DMS53 (cell line): ENCODE results near the gene TMF1.

Experiments used
- DNase-seq: peaks from one replicate; lab custom pipeline; 2025; lab: John Stamatoyannopoulos, UW

TMF1 gene, protein sequence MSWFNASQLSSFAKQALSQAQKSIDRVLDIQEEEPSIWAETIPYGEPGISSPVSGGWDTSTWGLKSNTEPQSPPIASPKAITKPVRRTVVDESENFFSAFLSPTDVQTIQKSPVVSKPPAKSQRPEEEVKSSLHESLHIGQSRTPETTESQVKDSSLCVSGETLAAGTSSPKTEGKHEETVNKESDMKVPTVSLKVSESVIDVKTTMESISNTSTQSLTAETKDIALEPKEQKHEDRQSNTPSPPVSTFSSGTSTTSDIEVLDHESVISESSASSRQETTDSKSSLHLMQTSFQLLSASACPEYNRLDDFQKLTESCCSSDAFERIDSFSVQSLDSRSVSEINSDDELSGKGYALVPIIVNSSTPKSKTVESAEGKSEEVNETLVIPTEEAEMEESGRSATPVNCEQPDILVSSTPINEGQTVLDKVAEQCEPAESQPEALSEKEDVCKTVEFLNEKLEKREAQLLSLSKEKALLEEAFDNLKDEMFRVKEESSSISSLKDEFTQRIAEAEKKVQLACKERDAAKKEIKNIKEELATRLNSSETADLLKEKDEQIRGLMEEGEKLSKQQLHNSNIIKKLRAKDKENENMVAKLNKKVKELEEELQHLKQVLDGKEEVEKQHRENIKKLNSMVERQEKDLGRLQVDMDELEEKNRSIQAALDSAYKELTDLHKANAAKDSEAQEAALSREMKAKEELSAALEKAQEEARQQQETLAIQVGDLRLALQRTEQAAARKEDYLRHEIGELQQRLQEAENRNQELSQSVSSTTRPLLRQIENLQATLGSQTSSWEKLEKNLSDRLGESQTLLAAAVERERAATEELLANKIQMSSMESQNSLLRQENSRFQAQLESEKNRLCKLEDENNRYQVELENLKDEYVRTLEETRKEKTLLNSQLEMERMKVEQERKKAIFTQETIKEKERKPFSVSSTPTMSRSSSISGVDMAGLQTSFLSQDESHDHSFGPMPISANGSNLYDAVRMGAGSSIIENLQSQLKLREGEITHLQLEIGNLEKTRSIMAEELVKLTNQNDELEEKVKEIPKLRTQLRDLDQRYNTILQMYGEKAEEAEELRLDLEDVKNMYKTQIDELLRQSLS

DNA sequence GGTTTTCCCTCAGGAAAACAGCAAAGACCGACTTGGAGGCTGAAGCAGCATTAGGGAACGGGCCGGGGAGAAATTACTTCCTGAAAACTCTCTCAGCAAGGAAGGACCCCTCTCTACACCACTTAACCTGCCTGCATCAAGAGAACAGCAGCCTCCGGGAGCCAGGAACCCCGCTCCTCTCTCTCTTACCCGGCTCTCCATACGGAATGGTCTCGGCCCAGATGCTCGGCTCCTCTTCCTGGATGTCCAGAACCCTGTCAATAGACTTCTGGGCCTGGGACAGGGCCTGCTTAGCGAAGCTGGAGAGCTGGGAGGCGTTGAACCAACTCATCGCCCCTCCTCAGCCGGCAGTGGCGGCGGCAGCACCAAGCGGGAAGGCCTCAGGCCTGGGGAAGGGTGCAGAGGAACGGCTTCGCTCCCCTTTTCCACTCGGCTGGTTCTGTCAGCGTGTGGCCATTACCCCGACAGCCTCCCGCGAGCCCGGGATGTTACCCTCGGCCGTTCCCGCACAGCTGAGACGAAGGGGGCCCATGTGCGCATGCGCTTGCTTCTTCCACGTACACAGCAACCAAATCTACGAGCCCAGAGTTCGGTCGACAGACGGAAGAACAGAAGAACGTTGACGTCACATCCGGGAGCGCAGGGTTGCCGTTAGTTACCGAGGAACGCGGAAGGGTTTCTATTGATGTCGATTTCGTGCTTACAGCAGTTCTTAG, at the start of gene TMF1:
Gene TMF1 (minus strand): TSS at position 578 of the 716 bp plus-strand sequence. CDS start 247 bp downstream, at position 331.
- no peak for DNase-seq

DNA sequence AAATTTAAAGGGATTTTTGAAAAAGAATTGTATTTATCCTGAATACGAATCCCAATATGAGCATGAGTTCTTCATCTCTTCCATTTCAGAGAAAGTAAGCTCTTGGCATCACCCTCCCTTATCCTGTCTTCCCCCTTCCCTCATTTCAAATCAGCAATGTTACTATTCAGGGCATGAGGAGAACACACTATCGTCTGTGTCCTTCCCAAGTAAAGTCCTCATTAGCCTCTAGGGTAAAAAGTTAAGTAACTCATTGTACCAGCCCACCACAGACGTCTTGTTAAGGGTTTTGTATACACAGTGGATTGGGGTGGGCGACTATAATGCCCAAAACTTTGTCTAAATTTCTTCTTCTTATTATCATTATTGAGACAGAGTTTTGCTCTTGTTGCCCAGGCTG, 47.4 kb upstream of the TMF1 start:
- DNase-seq, result no peak

DNA sequence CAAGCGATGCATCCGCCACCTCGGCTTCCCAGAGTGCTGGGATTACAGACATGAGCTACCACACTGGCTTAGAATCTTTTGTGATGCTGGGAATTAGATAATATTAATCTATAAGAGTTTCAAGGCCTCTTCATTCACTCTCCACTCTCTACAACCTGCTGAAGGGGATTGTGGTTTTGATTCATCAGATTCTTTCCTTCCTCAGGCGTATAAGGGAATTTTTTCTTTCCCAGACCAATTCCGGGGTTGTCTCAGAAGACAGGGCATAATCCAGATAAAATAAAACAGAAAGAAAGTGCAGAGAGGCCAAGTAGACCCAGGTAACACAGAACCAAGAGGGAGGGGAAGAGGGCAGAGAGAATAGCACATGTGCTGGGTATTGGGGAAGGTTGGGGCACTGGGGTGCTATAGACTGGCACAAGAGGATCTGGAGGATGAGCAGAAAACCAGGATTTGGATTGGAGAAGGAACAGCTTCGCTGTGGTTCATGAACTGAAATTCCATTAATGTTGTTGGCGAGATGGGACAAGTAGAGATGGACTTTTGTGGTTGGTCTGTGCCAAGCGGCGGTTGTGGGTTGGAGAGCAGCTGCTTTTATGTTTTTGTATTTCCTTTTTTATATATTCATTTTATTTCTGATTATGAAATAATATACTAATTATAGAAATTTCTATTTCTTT, 45.4 kb upstream of the TMF1 start:
- DNase-seq, result no peak

DNA sequence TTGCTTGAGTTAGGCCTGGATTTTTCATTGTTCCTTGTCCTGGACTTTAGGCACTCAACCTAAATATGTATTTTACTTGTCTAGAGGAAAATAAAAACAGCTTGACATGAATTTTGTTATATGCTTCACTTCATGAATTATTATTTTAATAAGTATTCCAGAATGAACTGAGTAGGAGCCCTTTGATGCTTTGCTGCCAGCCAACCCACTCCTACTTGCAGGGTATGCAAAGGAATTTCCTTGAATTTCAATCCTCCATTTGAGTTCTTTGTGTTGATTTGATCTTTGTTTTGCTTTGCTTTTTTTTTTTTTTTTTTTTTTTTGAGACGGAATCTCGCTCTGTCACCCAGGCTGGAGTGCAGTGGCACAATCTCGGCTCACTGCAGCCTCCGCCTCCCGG, 44.2 kb upstream of the TMF1 start:
- no peak for DNase-seq

DNA sequence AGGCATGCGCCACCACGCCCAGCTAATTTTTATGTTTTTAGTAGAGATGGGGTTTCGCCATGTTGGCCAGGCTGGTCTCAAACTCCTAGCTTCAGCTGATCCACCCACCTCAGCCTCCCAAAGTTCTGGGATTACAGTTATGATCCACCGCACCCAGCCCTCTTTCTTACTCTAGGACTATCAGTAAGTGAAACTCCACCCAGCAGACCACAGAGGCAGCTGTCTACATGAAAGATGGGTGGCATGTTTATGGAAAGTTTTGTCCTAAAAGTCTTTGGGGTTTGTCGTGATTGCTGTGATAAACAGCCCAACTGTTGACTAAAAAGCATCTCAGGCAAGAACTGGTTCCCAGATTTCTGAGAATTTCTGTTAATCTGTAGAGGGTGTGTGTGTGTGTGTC, 43.5 kb upstream of the TMF1 start:
- no peak for DNase-seq

DNA sequence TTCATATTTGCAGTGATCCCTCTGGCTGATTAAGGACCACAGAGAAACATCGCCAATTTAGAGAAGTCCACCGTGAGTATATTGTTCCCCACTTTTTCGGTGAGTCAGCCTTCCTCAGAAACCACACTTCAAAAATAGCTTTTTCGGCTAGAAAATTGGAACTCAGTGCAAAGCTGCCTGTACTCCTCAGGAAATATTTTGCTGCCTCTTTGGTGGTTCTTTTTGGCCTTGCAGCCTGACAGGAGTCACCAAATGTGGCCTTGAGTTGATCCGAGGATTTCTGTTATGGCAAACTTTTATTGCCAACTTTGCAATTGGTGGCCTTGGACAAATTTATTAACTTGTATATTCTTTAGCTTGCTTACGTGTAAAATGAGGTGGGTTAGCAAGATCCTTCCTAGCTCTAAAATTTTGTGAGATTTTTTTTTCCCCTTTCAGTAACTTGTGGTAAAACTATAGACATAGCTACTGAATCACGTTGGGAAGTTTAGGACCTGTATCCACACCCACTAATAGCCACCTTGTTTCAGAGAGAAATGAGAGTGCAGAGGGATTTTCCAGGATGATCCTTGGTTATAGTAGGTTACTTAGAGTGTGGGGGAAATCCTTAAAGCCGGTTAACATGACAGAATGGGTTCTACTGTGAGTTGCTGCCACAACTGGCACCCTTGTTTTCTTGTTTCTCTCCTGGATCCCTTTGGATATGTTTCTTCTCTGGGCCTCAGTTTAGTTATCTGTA, 42.5 kb upstream of the TMF1 start:
- DNase-seq, result no peak

DNA sequence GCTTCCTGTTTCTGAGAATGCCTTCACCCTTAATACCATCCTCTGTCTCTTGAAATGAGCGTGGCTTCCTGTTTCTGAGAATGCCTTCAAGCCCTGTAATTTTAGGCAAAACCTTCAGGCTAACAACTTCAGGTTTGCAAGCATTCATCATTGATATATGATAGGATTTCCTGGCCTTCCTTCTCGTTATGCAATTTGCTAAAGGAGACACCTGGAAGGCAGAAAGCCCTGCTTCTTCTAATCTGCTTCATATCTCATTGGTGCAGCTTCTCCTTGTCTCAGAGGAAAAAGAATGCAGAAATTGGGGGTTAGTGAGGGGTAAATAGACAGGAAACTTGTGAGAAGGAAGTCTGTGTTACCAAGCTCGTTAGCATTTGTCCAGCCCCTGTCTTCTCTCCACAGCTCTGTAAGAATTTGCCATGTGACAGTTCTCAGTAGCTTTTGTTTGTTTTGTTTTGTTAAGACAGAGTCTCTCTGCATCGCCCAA, 39.9 kb upstream of the TMF1 start:
- no peak for DNase-seq

DNA sequence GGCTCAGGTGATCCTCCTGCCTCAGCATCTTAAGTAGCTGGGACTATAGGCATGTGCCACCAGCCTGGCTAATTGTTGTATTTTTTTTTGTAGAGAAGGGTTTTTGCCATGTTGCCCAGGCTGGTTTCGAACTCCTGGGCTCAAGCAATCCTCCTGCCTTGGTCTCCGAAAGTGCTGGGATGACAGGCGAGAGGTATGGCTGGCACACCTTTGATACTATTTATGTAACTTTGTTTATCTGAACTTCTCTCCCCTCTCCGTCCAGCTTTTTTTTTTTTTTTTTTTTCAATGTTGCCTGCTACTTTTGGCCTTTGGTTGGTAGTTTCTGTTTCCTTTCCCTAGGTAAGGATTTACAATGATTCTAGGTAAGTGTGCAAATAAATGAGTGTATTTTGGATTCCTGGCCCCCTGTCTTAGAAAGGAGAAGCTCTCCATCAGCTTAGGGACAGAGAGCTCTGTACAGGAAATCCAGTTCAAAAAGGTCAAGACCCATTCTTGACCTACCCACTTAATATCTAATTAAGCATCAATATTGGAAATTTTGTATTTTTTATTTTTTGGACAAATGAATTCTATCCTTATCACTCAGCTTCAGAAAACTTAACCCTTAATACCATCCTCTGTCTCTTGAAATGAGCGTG, 39.4 kb upstream of the TMF1 start:
- no peak for DNase-seq

DNA sequence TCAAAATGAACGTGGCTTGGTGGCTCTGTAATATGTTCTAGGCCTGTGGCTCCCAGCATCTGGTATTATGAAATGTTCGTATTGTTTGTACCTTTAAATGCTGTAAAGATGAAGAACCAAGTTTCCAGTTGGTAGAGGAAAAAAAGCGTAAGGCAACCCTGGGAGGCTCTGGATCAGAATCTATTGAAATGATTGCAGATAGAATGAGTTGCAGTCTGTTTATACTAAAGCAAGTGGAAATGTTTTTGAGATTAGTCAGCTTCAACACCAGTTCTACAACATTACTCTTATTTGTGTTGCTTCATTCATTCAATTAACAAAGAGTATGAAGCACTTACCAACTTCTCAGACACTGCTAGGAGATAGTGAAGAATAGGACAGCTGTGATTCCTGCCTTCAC, 37.9 kb upstream of the TMF1 start:
- peak; percentile 17 for DNase-seq

DNA sequence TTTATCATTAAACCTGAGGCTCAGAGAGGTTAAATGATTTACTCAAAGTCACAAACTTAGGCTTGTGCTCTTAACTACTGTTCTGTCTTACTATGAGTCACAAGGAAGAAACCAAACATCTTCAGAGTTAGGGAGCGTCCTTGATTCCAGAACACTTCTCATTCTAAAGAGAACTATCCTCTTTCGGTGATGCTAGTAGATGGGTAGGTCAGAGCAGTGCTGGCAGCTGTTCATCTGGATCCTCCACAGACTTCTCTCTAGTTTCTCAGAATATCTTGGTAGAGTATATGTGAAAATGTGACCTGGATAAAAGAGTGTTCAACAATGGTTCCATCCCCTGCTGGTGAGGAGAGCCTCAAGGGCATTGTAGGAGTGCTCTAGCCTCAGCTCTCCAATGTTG, 35.9 kb upstream of the TMF1 start:
- no peak for DNase-seq

DNA sequence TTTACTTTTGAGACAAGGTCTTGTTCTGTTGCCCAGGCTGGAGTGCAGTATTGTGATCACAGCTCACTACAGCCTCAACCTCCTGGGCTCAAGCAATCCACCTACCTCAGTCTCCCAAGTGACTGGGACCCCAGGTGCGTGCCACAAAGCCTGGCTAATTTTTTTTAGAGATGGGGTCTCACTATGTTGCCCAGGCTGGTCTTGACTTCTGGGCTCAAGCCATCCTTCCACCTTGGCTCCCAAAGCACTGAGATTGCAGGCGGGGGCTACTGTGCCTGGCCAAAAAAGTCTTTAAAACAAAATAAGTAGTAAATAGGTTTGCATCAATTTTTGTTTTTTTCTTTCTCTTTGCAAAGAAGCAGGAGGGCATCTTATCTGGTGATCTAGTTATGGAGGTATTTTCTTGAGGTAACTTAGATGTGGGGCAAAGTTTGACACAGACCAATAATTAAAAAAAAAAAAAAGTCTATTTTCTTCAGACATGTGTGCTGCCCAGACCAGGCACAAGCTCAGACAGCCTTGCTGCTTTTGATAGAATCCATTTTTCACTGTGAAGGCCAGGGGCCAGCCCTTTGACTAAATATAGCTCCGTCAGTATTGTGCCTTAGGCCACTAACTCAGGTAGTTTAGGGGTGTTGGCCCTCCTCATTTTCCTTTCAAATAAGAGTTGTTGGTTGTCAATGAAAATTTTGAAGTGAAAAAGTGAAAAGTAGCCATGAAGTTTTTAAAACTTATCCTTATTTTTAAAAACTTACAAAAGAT, 35.1 kb upstream of the TMF1 start:
- no peak for DNase-seq

DNA sequence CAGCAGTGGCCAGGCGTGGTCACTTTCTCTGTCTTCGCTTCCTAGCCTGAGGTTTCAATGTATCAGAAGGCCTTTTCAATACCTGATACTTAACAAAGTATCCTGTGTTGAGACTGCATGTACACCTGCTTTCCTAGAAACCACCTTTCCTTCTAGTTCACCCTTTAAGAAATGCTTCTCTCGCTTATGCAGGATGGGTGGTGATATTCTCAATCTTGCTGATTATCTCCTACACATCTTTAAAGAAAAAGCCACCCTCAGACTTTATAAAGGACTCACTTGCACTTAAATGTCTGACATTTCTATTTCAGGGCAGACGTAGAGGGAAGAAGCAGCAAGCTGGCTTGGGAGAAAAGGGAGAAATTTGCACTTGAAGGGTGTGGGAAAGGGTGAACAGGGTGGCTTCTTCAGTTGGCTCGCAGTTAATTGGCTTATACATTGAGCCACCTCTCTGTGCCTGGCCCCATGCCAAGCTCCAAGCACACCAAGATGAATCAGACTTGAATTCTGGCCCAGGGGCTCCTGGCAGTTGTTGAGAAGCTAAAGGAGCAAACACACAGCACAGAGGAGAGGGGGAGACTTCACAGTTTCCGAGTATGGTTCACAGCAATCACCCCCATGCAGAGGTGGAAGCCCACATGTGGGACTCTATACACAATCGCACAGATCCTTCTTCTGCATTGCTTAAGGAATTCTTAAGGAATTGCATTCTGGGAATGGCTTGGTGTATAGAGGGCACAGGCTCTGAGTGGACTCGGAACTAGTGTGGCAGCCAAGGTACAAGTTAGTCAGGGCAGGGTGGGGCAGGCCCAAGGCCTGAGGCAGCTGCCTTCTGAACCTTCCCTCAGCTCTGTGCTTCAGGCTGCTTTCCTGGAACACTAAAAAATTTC, 33.9 kb upstream of the TMF1 start:
- DNase-seq, result peak; percentile 33

DNA sequence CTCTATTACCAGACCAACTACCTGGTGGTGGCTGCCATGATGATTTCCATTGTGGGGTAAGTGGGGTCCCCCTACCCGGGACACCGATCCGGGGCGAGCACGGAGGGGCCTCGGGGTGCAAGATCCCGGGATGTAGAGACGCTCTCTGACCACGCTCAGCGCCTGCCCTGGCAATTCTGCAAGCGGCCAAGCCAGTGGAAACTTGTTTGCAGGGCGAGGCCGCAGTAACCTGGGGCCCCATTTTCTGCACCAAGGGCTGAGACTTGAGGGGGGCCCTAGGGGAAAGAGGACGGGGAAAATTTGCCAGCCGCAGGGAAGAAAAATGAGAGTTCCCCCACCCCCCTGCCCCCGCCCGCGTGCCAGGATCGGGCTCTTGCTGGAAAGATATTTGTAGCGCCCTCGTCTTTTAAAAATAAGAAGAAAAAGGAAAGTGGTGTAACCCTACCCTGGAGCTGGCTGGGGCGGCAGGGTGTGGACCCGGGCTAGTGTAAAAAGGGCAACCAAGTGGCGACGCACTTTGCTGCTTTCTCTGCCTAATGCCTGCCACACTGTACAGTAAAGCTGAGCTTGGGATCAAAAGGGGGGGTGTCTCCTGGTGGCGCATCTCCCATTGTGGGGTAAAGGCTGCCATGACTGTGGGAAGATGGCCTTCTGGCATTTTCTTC, 33.2 kb upstream of the TMF1 start:
- peak; percentile 11 for DNase-seq

DNA sequence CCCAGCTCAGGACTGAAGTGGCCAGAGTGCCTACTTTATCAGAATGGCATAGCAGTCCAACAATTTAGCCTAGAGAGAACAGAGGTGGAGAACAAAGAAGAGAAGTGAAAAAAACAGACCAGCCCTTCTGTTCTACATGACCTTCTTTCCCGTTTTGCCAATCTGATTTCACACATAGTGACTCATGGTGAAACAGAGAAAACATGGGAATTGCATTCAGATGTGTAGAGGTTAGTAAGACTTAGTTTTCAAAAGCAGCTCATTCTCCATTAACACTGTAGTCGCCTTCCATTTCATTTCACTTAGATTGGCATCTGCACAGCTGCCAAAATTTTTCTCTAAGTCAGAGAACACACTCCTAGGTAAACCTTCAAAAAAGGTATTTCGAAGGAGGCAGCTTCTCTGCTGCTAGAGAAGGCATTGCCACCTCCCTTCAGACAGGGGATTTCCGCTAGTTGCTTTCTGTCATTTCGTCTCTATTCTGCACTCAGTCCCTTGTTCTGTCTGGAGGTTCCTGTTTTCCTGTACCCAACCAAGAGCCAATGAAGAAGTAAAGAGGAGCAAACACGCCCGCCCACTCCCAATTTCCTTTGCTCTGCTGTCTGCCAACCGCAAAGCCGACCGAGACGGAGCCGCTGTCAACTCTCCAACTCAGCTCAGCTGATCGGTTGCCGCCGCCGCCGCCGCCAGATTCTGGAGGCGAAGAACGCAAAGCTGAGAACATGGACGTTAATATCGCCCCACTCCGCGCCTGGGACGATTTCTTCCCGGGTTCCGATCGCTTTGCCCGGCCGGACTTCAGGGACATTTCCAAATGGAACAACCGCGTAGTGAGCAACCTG, 32.4 kb upstream of the TMF1 start, which contains the start of gene ARL6IP5:
Gene ARL6IP5 (plus strand): TSS at position 612 of the 842 bp plus-strand sequence. CDS start 111 bp downstream, at position 723.
- DNase-seq, result peak; percentile 84

DNA sequence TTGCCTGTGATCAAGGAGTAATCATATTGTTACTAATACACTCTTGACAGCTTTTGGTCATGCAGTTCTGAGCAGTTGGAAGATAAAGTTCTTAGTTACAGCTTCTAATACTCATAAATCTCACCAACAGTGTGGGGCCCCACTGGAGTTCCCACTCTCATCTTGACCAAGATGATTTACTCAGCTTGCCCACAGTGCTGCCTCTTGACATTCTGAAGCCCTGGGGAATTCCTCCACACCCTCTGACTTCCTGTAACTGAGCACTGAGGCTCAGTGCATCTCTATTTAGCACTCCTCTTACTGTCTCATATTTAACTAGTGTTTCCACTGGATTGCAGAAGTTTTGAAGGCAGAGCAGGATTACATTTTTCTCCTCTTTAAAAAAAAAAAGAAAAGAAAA, 30.7 kb upstream of the TMF1 start:
- peak; percentile 14 for DNase-seq

DNA sequence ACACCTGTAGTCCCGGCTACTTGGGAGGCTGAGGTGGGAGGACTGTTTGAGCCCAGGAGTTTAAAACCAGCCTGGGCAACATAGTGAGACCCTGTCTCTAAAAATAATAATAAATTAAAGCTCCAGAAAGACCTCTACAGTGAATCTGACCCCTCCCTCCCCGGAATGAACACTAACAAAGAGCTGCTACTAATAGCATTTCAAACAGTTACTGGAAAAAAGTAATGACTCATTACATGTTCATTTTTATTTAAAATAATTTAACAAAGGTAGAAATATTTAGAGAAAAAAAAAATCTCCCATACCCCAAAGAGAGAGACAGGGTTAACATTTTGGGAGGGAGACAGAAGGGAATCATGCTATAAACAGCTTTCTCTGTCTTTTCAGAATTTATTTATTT, 30.2 kb upstream of the TMF1 start:
- no peak for DNase-seq
